Muscle of back (tissue), 11 donors: Measurements from ENCODE around the gene EIF1. TPM values are rescaled to one million over a fixed set of nuclear protein-coding genes. Genes with fewer than 3 reads are reported as not detected.
"Not testable (repeated sequence)": the region's sequence is repeated elsewhere in the genome, so short reads cannot be mapped to it uniquely, and the experiment has no call there.

ENCODE experiments used
- DNase-seq, 3 donors: peaks; one replicate each; pipeline versions ENCODE4 v3.0.0 to v3.0.0-alpha.2; 2013
- polyA plus RNA-seq, 10 donors: library from polyadenylated mRNA; unstranded; fragments of 120-200 nt; gene quantifications; one replicate each; pipeline ENCODE4 v1.2.1, GENCODE V29; 2013; ENCODE audit not compliant: insufficient read length in 10 of 10

Gene EIF1
- polyA plus RNA-seq, 10 donors, result 761 to 893 (median 828) TPM

DNA sequence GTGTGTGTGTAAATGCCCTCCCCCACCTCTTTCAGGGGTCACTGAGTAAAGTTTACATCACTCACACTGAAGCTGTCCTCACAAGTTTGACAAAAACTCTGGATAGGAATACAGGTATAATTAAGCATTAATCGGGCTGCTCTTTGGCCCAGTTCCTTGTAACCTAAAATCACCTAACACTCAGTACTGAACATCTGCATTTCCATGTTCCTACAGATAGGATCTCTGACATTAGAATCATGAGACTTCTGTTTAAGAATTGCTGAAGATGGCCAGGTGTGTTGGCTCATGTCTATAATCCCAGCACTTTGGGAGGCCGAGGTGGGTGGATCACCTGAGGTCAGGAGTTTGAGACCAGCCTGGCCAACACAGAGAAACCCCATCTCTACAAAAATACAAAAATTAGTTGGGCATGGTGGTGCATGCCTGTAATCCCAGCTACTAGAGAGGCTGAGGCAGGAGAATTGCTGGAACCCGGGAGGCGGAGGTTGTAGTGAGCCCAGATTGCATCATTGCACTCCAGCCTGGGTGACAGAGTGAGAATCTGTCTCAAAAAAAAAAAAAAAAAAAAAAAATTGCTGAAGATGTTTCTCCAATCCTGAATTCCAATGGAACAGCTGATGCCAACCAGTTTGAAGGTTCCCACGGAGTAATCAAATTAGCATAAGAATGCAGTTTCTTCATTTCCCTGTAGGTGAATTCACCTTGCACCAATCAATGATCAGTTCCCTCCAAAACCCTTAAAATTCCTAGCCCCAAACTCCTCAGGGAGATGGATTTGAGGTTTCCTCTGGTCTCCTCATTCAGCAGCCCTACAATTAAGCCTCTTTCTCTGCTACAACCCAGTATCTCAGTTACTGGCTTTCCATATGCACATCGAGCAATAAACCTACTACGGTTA is 13.3 kb upstream of the EIF1 start:
- not testable (repeated sequence) for DNase-seq

DNA sequence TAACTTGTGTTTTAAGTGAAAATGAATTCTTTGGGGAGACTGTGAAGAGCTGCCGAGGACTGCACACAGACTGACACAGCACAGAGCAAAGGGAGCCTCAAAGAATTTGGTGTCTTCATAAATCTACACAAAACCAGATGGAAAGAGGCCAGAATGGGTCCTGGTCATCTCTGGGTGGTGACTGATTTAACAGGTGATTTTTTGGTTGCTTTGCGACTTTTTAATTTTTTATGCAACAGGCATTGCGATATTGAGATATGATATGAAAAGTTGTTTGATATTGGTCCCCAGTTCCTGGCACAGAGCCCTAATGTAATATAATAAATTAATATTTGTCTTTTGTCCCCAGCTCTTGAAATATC is 12.6 kb upstream of the EIF1 start:
- DNase-seq, result no peak

DNA sequence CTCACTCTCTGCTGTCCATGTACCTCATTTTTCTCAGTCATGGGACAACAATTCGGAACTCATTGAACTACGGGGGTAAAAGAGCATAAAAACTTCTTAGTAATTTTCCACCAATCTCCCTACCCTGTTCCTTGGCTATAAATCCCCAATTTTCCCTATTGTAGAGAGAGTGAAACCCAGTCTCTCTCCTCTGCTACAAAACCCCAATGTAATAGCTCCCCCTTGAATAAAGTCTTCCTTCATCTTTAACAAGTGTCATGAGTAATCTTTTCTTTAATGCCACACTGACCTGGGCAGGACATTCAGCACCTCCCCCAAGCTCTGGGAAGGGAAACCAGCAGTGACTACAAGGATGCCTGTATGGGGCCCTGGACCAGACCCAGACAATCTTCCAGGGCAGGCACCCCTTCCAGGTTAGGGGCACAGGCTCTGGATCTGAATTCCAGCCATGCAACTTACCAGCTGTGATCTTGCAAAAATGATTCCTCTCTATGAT is 10.2 kb upstream of the EIF1 start:
- no peak for DNase-seq

DNA sequence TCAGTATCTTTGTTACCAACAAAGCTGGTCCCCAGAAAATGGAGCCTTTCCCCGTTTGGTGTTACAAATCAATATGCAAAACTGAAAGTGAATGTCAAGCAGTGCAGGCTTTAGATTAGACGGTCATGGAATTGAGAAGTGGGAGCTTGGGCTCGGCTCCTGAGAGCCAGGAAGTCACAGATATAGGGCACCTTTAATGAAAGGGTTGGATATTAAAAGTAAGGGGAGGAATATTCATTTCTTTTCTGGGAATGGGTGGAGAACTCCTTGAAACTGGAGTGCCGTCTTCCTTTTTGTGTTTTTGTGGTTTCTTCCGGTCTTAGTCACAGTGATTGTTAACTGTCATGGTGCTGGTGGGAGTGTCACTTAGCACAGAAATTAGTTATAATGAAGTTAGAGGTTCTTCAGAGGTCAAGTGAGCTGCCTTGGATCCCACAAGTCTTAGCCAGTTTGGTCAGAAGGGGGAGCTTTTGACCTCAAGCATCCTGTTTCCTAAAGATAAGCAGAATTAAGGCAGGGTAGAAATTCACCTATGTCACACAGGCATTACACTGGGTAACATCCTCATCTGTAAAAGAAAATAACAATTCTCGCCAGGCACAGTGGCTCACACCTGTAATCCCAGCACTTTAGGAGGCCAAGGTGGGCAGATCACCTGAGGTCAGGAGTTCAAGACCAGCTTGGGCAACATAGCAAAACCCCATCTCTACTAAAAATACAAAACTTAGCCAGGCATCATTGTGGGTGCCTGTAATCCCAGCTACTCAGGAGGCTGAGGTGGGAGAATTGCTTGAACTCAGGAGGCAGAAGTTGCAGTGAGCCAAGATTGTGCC is 9.6 kb upstream of the EIF1 start:
- no peak for DNase-seq

DNA sequence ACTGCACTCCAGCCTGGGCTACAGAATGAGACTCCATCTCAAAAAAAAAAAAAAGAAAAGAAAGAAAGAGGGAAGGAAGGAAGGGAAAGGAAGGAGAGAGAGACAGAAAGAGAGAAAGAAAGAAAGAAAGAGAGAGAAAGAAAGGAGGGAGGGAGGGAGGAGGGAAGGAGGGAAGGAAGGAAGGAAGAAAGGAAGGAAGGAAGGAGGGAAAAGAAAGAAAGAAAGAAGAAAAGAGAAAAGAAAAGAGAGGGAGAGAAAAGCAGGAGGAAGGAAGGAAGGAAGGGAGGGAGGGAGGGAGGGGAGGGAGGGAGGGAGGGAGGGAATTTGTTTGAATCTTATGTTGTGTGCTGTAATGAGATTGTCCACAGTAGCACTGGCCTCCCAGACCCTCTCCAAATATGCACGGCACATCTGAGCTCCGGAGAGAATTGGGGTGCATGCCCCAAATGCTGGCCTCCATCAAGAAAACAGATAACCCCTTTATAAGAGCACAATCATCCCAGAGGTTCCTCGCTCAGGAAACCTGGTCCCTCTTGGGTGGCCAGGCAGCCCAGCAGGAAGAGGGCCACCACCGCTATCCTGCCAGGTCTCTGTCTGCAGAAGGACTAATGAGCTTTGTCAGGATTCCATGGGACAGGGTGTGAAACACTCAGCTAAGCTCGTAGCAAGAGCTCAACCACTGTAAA is 8.8 kb upstream of the EIF1 start:
- no peak for DNase-seq

DNA sequence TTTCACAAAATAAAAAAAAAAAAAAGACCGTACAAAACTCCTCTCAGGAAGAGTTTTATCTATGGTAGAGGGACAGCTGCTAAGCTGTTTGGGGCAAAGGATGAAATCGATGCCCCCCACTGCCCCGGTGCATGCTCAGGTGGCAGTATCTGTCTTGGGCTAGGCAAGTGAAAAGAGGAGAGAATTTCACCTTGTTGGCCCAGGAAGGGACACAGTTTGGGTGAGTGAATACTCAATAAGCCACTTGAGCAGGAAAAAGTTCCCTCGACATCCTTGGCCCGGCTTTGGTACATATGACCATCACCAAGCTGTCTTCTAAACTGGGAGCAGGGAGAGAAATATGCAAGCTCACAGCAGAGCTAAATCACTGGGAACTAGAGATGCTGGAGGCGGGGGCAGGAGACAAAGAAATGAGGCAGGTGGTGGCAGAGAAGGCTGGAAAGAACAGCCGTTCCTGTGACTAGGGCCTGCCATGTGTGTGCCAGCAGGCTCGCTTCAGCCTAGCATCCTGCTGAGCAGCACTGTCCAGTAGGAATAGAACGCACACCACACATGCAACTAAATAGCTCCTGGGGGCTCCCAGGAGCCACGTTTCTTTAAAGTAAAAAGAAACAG is 8.2 kb upstream of the EIF1 start:
- DNase-seq, result no peak

DNA sequence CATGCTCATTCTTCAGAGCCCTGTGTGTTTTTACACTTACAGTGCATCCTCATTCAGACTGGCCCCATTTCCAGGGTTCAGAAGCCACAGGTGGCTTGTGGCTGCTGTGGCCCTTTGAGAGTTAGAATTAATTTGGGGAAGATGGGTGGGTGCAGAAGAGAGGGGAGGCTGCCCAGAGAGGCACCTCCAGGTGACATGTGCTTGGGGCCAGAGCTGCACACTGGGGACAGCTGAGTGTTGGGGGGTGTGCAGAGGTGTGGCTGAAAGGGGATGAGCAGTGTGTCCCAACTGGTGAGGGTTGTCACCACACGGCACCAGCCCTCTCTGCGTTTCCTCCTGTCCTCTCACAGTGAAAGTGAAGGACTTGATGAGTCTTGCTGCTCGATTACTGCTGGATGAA is 6.9 kb upstream of the EIF1 start:
- no peak for DNase-seq

DNA sequence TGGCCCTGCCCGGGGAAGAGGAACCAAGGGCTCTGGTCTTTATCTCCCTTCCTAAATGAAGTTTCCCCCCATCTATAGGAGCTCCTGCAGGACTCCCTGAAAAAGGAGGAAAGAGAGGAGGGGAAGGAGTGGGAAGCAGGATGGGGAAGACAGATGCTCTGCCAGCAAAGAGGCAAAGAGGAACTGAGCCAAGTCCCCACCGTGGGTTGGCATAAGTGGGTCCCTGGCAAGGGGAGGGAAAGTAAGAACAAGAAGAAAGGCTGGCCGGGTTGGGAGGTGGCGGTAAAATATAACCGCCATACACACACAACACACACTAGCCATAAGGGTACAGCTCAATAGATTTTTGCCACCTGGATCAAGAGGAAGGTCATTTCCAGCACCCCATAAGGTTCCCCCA is 6.1 kb upstream of the EIF1 start:
- DNase-seq, result no peak

DNA sequence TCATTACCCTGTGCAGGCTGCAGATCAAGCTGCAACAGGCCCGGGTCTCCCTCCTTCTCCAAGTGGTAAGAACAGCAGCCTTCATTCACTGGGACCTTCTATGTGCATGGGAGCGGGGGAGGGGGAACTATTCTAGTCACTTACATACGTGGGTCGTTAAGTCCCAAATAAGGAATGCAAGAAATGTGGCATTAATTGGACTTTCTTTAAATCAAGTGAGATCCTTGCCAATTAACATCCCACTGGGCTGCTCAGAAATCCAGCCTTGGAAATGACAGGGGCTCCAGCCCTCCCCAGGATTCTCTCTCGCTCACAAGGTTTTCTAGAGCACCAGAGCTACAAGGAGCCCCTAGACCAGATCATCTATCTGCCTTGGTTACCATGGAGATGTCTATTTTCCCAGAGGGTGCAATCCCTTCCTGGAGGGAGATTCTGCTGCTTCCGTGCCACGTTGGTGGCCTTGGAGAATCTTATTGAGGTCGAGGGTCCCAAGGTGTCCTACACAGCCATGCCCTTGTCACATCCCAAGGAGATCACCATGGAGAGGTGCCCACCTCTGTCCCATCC is 5.2 kb upstream of the EIF1 start:
- no peak for DNase-seq

DNA sequence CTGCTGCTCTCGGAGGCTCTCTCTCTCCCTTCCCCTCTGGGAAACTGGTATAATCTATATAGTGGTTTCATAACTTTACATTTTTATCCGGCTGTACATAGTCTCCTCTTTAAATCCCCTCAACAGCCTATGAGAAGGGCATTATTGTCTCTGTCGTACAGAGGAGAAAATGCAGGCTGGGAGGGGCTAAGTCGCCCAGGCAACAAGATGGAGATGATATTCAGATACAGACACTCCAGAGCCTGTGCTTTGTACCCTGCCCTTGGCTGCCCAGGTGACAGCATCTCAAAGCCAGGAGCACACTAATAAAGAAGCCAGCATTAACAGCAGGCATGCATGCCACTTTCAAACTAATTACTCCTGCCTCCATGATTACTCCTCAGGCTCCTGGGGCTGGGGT is 4.7 kb upstream of the EIF1 start:
- no peak for DNase-seq

DNA sequence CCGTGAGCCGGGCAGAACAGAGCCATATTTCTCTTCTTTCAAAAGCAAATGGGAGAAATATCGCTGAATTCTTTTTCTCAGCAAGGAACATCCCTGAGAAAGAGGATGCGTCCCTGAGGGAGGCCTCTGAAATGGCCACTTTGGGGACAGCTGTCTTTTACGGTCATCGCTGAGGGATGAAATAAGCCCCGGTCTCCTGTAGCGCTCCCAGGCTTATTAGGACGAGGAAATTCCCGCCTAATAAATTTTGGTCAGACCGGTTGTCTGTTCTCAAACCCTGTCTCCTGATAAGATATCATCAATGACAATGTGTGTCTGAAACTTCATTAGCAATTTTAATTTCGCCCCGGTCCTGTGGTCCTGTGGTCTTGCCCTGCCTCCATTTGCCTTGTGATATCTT is 2.9 kb upstream of the EIF1 start:
- DNase-seq, result not testable (repeated sequence)

DNA sequence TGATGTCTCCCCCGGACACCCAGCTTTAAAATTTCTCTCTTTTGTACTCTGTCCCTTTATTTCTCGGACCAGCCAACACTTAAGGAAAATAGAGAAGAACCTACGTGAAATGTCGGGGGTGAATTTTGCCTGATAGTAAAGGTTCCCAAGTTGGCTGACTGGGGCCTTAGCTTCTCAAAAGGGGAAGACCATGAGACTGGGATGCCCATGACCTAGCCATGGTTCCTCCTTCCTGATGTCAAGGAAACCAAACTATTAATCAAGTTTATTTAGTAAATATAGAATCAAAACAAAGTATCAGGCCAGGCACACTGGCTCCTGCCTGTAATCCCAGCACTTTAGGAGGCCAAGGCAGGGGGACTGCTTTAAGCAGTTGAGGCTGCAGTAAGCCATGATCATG is 2.4 kb upstream of the EIF1 start:
- DNase-seq, result no peak

DNA sequence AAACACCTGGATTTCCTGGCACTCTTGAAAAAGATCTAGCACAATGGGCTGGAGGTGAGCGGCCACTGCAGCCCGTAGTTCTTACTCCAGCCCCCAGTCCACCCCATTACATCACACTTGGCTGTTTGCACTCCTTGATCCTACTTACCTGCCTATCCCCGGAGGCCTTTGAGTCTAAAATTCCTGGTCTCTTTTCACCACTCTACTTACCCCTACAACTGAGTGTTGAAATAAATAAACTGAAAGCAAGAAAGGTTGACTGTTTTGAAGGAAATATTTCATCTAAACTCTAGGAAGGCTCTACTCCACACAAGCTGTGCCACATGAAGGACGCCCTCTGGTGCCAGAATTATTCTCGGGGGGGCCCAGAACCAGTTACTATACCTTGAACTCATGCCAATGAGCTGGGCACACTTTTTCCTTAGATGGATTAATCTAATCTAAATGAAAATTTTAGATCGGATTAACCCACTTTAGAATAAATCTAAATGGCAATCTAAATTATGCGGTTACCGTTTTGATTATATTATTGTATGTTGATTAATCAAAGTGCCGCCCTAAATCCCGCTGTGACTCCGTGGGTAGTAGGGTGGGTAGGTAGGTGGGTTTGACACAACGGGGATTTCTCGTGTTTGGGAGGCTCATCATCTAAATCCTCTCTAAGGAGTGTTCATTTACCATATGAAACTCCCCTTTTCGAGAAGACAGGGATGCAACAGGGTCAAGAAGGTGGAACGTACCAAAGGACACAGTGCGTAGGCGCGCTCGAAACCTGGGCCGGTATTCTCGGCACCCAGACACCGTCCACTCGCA is 651 bp upstream of the EIF1 start:
- no peak for DNase-seq

DNA sequence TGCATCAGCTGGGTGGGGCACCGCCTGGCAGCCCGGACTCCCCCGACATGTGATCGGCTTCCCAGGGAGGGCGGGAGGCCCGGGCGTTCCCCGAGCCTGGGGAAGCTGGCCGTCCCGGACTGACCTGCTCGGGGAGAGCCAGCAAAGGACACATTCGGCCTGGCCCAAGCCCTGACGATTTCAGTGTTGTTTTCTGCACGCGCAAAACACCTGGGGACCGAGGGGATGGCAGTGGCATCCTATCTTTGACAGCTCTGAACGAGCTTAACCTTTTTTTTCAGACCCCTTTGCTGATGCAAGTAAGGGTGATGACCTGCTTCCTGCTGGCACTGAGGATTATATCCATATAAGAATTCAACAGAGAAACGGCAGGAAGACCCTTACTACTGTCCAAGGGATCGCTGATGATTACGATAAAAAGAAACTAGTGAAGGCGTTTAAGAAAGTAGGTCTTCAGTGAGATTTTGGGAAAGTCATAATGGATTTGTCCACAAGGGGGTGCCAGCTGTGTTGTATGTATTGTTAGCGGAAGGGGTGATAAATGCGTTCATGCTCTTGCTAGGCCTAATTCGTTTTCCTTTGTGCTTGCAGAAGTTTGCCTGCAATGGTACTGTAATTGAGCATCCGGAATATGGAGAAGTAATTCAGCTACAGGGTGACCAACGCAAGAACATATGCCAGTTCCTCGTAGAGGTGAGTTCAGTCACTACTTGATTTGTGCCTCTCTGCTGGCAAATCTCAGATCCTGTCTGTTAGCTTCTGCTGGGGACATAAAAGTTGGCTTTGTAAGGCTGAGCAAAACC is 1.0 kb downstream of the EIF1 start:
- DNase-seq, result peak in 2 of 3 donors; percentile 61 to 78

DNA sequence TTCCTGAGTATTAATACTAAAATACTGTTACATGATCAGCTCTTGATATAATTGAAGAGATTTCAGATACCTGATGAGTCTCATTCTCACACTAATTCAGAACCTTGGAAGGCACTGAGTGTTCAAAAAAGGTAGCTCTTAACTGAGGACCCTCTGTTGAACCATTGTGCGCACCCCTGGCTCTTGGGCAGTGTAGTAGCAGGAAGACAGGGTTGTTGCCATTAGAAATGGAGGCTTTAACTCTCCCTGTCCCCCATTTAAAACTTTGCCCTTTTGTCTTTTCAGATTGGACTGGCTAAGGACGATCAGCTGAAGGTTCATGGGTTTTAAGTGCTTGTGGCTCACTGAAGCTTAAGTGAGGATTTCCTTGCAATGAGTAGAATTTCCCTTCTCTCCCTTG is 1.8 kb downstream of the EIF1 start:
- DNase-seq, result no peak

DNA sequence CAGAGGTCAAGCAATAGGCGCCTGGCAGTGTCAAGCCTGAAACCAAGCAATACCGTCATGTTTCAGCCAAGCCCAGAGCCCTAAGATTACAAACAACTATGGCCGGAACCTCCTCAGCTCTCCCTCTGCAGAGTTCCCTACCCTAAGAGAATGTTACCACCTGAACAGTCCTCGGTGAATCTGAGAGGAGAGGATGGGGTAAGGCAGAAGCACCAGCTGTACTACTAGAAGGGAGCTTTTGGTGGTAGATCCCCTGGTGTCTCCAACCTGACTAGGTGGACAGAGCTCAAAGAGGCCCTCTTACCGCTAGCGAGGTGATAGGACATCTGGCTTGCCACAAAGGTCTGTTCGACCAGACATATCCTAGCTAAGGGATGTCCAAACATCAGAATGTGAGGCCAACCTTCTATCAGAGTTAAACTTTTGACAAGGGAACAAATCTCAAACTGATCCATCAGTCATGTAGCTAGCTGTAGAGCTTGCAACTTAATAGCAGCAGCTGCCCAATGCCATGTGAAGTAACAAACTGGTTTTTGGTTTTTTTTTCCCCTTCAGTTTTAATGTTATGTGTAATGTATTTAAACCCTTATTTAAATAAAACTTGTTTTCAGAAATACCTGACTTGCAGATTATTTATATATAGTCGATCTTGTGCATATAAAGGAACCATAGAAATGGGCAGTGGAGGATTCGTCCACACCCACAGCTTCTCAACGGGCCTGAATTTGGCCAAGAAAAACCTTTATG is 2.5 kb downstream of the EIF1 start:
- no peak for DNase-seq

DNA sequence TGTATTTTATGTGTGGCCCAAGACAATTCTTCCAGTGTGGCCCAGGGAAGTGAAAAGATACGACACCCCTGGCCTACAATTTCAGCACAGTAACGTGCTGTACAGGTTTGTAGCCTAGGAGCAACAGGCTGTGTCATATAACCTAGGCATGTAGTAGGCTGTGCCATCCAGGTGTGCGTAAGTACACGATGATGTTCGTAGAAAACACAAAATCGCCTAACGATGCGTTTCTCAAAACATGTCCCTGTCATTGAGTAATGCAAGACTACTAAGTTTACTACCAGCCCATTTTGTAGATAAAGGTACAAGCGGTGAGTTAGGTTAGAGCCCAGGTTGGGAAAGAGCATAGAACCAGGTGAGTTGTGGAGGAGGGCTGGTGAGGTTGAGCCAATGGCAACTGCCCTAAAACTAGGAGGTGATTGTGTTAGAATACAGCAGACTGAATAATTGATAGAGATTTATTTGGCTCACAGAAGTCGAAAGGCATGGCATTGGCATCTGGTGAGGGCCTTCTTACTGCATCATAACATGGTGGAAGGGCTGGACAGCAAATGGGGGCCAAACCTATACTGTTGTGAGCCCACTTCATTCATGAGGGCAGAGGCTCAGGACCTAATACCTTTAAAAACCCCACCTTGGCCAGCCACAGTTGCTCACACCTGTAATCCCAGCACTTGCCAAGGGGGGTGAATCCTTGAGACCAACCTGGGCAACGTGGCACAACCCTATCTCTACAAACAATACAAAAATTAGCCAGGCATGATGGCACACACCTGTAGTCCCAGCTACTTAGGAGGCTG is 4.2 kb downstream of the EIF1 start:
- no peak for DNase-seq

DNA sequence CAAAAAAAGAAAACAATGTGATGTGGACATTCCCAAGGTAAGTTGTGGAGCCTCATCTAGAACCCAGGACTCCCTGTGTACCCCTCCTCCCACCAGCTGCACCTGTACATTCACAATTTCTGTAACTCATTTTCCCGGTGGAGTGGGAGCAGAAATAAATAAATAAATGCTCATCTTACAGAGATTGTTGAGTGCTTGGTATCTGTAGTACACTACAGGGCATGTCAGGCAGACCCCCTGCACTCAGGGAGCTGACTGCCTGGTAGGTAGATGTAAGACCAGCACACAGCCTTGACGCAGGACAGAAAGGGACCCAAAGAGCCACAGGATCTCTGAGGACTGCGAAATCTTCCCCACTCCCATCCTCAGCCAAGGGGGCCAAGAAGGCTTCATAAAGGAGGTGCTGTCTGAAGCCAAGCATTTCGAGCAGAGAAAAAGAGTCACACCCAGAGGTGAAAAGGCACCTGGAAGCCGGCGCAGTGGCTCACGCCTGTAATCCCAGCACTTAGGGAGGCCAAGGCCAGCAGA is 6.5 kb downstream of the EIF1 start:
- no peak for DNase-seq
